ENCODE measurements around the gene NTPCR.

Gene NTPCR

DNA sequence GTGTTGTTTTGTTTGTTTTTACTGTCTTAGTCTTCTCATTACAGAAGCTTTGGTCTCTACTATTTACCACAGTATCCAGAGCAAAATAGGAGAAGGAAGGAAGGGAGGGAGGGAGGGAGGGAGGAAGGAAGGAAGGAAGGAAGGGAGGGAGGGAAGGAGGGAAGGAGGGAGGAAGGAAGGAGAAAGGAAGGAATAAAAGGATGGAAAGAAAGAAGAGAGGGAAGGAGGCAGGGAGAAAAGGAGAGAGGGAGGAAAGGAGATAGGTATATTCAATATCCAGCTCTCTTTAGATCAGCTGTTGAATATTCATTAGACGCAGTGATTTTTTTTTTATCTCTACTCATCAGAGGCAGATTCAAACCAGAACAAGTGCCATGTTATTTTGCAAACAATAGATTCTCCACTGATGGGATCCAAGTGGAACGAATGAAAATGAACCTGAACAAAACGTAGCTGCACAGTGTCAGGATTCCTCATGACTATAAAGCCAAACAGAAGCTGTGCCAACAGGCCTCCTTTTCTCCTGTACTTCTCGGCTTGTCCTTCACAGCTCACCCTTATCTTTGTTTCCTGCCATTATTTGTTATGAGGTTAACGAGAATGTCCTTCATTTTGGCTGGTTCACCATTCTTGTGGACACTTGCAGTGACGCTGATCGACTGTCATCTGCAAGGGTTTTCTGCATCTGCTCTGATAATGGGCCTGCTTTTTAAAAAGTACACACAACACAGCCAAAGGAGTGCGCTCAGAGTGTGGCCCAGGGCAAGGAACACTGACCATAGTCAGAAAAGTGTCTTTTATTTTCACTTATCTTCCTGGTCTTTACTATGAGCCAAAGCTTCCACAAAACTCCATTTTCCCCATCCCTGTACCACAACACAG is 7.8 kb upstream of the NTPCR start:
- Histone ChIP-seq H3K27me3 (ENCODE audit: insufficient read depth, poor library complexity, severe bottlenecking) (no peaks in the 10 kb centered on the region), H3K4me3 (replicated peaks; ENCODE audit: insufficient read depth, low read length) (no peak overlapping the region), H3K27ac (replicated peaks) (no peak overlapping the region)
- TF ChIP-seq SPI1 (IDR thresholded peaks at IDR 0.05; ENCODE audit: borderline replicate concordance, low read depth) (no peak), GABPA (IDR thresholded peaks at IDR 0.05; ENCODE audit: low read depth) (no peak), POLR2AphosphoS5 (IDR thresholded peaks at IDR 0.05; ENCODE audit: low read depth) (no peak)
- TF ChIP-seq, protein P1, sequence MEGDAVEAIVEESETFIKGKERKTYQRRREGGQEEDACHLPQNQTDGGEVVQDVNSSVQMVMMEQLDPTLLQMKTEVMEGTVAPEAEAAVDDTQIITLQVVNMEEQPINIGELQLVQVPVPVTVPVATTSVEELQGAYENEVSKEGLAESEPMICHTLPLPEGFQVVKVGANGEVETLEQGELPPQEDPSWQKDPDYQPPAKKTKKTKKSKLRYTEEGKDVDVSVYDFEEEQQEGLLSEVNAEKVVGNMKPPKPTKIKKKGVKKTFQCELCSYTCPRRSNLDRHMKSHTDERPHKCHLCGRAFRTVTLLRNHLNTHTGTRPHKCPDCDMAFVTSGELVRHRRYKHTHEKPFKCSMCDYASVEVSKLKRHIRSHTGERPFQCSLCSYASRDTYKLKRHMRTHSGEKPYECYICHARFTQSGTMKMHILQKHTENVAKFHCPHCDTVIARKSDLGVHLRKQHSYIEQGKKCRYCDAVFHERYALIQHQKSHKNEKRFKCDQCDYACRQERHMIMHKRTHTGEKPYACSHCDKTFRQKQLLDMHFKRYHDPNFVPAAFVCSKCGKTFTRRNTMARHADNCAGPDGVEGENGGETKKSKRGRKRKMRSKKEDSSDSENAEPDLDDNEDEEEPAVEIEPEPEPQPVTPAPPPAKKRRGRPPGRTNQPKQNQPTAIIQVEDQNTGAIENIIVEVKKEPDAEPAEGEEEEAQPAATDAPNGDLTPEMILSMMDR (IDR thresholded peaks at IDR 0.05; ENCODE audit: insufficient read depth, low read length), result no peak
- TF ChIP-seq, protein P2, sequence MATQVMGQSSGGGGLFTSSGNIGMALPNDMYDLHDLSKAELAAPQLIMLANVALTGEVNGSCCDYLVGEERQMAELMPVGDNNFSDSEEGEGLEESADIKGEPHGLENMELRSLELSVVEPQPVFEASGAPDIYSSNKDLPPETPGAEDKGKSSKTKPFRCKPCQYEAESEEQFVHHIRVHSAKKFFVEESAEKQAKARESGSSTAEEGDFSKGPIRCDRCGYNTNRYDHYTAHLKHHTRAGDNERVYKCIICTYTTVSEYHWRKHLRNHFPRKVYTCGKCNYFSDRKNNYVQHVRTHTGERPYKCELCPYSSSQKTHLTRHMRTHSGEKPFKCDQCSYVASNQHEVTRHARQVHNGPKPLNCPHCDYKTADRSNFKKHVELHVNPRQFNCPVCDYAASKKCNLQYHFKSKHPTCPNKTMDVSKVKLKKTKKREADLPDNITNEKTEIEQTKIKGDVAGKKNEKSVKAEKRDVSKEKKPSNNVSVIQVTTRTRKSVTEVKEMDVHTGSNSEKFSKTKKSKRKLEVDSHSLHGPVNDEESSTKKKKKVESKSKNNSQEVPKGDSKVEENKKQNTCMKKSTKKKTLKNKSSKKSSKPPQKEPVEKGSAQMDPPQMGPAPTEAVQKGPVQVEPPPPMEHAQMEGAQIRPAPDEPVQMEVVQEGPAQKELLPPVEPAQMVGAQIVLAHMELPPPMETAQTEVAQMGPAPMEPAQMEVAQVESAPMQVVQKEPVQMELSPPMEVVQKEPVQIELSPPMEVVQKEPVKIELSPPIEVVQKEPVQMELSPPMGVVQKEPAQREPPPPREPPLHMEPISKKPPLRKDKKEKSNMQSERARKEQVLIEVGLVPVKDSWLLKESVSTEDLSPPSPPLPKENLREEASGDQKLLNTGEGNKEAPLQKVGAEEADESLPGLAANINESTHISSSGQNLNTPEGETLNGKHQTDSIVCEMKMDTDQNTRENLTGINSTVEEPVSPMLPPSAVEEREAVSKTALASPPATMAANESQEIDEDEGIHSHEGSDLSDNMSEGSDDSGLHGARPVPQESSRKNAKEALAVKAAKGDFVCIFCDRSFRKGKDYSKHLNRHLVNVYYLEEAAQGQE (IDR thresholded peaks at IDR 0.05; ENCODE audit: insufficient replicate concordance, low read depth), result no peak
- no peak for DNase-seq (ENCODE audit: low read depth in 1 of 2, low spot score in 1 of 2)

DNA sequence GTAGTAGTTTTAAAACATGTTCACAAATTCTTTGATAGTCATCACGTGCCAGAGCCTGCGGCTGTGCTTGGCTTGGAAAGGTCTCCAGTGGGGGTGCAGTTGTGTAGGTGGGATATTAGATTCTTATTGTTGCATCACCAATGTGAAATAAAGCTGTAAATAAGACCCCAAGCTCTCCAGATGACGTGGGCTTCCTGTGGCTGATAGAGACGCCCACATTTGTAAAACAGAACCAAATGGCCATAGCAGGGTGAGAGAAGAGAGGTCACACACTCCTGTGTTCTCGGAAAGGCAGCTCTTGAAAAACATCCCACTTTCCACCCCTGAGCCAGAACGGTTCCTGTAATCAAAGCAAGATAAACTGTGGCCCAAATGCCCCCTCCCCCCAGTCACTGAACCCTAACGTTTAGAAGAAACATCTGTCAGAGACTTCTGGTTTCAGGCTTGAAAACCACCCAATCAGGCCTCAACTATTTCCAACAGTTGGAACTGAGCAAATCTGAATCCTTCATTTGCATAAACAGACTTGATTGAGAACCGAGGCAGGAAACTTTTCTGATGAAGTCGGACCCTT is 6.6 kb upstream of the NTPCR start:
- DNase-seq (ENCODE audit: low read depth in 1 of 2, low spot score in 1 of 2), result no peak

DNA sequence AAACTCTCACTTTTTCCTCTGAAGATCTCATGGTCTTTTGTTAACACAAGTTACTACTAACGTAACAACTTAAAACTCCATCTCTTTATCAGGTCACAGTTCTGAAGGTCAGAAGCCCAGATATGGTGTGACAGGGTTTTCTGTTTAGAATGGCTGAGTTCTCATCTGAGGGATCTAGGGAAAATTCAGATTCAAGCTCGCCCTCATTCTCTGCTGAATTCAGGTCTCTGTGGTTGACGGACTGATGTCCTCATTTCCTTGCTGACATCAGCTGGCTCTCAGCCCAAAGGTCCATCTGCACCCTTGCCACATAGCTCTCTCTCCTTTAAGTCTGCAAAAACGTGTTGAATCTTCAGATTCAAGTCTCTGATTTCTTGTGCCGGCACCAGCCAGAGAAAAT is 6.1 kb upstream of the NTPCR start:
- peak in 1 of 2 experiments; percentile 39 for DNase-seq (ENCODE audit: low read depth in 1 of 2, low spot score in 1 of 2)
- Histone ChIP-seq H3K27me3 (ENCODE audit: insufficient read depth, poor library complexity, severe bottlenecking) (no peaks in the 10 kb centered on the region), H3K4me3 (replicated peaks; ENCODE audit: insufficient read depth, low read length) (no peak overlapping the region), H3K27ac (replicated peaks) (no peak overlapping the region)
- TF ChIP-seq SPI1 (IDR thresholded peaks at IDR 0.05; ENCODE audit: borderline replicate concordance, low read depth), result no peak
- TF ChIP-seq, protein P1 (IDR thresholded peaks at IDR 0.05; ENCODE audit: insufficient read depth, low read length), result no peak
- TF ChIP-seq POLR2AphosphoS5 (IDR thresholded peaks at IDR 0.05; ENCODE audit: low read depth), result peak; percentile 49; the same call in 1 of the 2 replicates
- TF ChIP-seq, protein P2 (IDR thresholded peaks at IDR 0.05; ENCODE audit: insufficient replicate concordance, low read depth), result no peak

More for the DNA sequence above, 6.6 kb upstream of the NTPCR start:
- TF ChIP-seq, protein P1 (IDR thresholded peaks at IDR 0.05; ENCODE audit: insufficient read depth, low read length), result no peak
- TF ChIP-seq SPI1 (IDR thresholded peaks at IDR 0.05; ENCODE audit: borderline replicate concordance, low read depth) (no peak), POLR2AphosphoS5 (IDR thresholded peaks at IDR 0.05; ENCODE audit: low read depth) (no peak), GABPA (IDR thresholded peaks at IDR 0.05; ENCODE audit: low read depth) (no peak)
- TF ChIP-seq, protein P2 (IDR thresholded peaks at IDR 0.05; ENCODE audit: insufficient replicate concordance, low read depth), result no peak
- Histone ChIP-seq H3K27me3 (ENCODE audit: insufficient read depth, poor library complexity, severe bottlenecking) (no peaks in the 10 kb centered on the region), H3K4me3 (replicated peaks; ENCODE audit: insufficient read depth, low read length) (no peak overlapping the region), H3K27ac (replicated peaks) (no peak overlapping the region)

All from HL-60 (cell line).